ENCODE data around the gene CPVL.

DNA sequence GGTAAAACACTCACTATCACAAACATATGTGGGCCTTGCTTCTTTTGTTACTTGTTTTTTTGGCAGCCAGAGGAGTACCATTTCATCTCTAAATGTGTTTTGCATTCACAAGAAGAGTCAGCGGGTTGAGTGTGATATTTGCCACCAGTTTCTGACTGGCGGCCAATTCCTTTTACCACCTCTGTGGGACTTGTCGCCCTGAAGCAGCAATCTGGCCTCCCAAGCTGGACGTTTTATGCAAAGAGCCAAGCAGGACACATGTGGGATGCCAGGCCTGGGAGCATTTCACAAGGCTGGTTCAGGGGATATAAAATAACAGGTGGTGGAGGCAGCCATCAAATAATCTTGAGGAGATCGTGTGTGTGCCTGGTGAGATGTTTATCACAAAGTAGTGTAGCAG lies 126.4 kb downstream of the CPVL start:
- TF ChIP-seq, protein P1, sequence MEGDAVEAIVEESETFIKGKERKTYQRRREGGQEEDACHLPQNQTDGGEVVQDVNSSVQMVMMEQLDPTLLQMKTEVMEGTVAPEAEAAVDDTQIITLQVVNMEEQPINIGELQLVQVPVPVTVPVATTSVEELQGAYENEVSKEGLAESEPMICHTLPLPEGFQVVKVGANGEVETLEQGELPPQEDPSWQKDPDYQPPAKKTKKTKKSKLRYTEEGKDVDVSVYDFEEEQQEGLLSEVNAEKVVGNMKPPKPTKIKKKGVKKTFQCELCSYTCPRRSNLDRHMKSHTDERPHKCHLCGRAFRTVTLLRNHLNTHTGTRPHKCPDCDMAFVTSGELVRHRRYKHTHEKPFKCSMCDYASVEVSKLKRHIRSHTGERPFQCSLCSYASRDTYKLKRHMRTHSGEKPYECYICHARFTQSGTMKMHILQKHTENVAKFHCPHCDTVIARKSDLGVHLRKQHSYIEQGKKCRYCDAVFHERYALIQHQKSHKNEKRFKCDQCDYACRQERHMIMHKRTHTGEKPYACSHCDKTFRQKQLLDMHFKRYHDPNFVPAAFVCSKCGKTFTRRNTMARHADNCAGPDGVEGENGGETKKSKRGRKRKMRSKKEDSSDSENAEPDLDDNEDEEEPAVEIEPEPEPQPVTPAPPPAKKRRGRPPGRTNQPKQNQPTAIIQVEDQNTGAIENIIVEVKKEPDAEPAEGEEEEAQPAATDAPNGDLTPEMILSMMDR (IDR thresholded peaks at IDR 0.05; ENCODE audit: insufficient read depth, low read depth, low read length): no peak
- TF ChIP-seq EZH2 (IDR thresholded peaks at IDR 0.05; ENCODE audit: insufficient read depth, low read length): no peak
